Thyroid gland (tissue), 4 donors: ENCODE measurements around the gene LYPD3. TPM values are rescaled to one million over a fixed set of nuclear protein-coding genes. Genes with fewer than 3 reads are reported as not detected.

ENCODE experiments used
- DNase-seq, 2 donors: peaks; one replicate each; pipeline ENCODE4 v3.0.0-alpha.2; 2019
- H3K27ac ChIP-seq, 3 donors: fragments of 200-600 bp; sonication (generic); 1 replicate in 2 of 3; 2 replicates in 1 of 3; pipeline ENCODE4 v1.5.1; 2016 to 2019; ENCODE audit warnings: mild to moderate bottlenecking in 1 of 3, moderate library complexity in 1 of 3
- H3K27me3 ChIP-seq: fragments of 200-600 bp; sonication (generic); one replicate; pipeline ENCODE4 v1.5.1; 2019
- H3K36me3 ChIP-seq, 2 donors: fragments of 200-600 bp; sonication (generic); one replicate each; pipeline ENCODE4 v1.5.1; 2016 to 2019
- H3K4me1 ChIP-seq, 2 donors: fragments of 200-600 bp; sonication (generic); one replicate each; pipeline ENCODE4 v1.5.1; 2017 to 2019
- H3K4me3 ChIP-seq, 3 donors: fragments of 200-600 bp; sonication (generic); replicated peaks in 1 of 3; 1 replicate in 2 of 3; 2 replicates in 1 of 3; pipeline ENCODE4 v1.5.1; 2016; ENCODE audit warnings: mild to moderate bottlenecking in 1 of 3
- H3K9me3 ChIP-seq: fragments of 200-600 bp; sonication (generic); one replicate; pipeline ENCODE4 v1.5.1; 2017
- CTCF ChIP-seq, 6 experiments: fragments of 200-600 bp in 3 of 6; fragments of 450-650 bp in 3 of 6; sonication (generic) in 3 of 6; IDR thresholded peaks; one replicate each; pipeline ENCODE4 v1.5.1; 2016 to 2019; ENCODE audit warnings: antibody characterized with exemption in 6 of 6, mild to moderate bottlenecking in 2 of 6, inconsistent platforms in 1 of 6, moderate library complexity in 1 of 6
- POLR2A ChIP-seq, 2 donors: fragments of 450-650 bp; IDR thresholded peaks; one replicate each; pipeline ENCODE4 v1.6.1; 2017; ENCODE audit warnings: antibody characterized with exemption in 2 of 2, mild to moderate bottlenecking in 2 of 2, moderate library complexity in 1 of 2
- WGBS, 2 donors: methylation state at CpG; one replicate each; pipeline ENCODE4 v1.1.5; 2017; 5-methylcytosine and 5-hydroxymethylcytosine counted together
- intact Hi-C: fragments of 100-400 bp; cut with DNase I; formaldehyde crosslinking; loops from one replicate; pipeline ENCODE4 v1.15.1; 2023
- total RNA-seq, 4 donors: library from RNA; depleted of rRNA; stranded (reverse); fragments of >200 nt; gene quantifications; one replicate each; pipeline ENCODE4 v1.2.3, GENCODE V29; 2016

LYPD3 gene
- total RNA-seq, 4 donors from 2014 or later: 0.78 TPM; not detected in 3

DNA sequence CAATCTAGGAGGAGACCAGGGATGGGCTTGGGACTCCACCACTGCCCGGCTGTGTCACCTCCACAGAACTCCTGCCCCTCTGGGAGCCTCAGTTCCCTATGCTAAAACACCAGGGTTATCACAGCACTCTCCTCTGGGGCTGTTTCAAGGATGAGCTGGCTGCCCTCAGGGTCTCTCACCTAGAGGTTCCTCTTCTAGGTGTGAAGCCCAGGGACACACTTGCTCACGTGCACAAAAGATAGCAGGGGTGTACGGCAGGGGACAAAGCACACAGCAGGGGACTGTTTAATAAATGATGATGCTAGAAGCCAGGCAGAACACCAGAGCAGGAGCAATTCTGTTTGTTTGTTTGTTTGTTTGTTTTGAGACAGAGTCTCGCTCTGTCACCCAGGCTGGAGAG is 16.8 kb upstream of the LYPD3 start:
- WGBS, 2 donors: 89 to 93% methylated on average over 4 of the region's 4 CpGs

GRCh38 chr19:43481701-43482100 is 16.3 kb upstream of the LYPD3 start:
- H3K4me1 ChIP-seq: no peaks in the 10 kb centered on the region
- H3K36me3 ChIP-seq: no peaks in the 10 kb centered on the region
- WGBS, 2 donors: 78 to 91% methylated on average over 6 of the region's 6 CpGs
- no peak overlapping the region for H3K27ac ChIP-seq
- DNase-seq: no peak
- H3K4me3 ChIP-seq: no peak overlapping the region
- H3K27me3 ChIP-seq: no peaks in the 10 kb centered on the region
- TF ChIP-seq POLR2A (IDR thresholded peaks at IDR 0.05): no peak
- intact Hi-C loops: no loop called here
- no peaks in the 10 kb centered on the region for H3K9me3 ChIP-seq

More for the DNA sequence above, 16.8 kb upstream of the LYPD3 start:
- Histone ChIP-seq H3K27ac (no peak overlapping the region), H3K9me3 (no peaks in the 10 kb centered on the region), H3K36me3 (no peaks in the 10 kb centered on the region), H3K27me3 (no peaks in the 10 kb centered on the region), H3K4me1 (no peaks in the 10 kb centered on the region), H3K4me3 (no peak overlapping the region)
- intact Hi-C loops: no loop called here
- no peak for TF ChIP-seq POLR2A (IDR thresholded peaks at IDR 0.05)
- TF ChIP-seq CTCF (IDR thresholded peaks at IDR 0.05): no peak
- DNase-seq: no peak

DNA sequence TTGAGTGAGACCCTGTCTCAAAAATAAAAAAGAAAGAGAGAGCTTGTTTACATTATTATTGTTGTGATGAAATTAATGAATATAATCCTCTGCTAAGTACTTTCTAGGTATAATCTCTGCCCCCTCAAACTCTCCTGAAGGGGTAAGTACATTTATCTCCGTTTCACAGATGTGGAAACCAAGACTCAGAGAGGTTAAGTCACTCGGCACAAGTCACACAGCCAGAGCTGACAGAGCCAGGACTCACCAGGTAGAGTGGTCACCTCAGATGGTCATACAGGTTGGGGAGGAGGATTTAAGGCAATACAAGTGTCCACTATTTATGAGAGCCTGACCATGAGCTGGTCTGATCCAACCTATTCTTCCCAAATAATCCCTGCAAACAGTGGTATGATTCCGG is 15.2 kb upstream of the LYPD3 start:
- WGBS, 2 donors: 95 to 96% methylated on average over 3 of the region's 3 CpGs
- H3K27me3 ChIP-seq: no peaks in the 10 kb centered on the region
- no peak overlapping the region for H3K27ac ChIP-seq
- no peak for TF ChIP-seq POLR2A (IDR thresholded peaks at IDR 0.05)
- TF ChIP-seq CTCF (IDR thresholded peaks at IDR 0.05): no peak
- intact Hi-C loops: no loop called here
- H3K36me3 ChIP-seq: no peaks in the 10 kb centered on the region
- no peaks in the 10 kb centered on the region for H3K4me1 ChIP-seq
- no peak overlapping the region for H3K4me3 ChIP-seq
- H3K9me3 ChIP-seq: no peaks in the 10 kb centered on the region
- DNase-seq: no peak

- intact Hi-C loops: no loop called here
- no peaks in the 10 kb centered on the region for H3K9me3 ChIP-seq
- peaks cover 0 to 2% of the 10 kb centered on the region in 2 donors for H3K4me1 ChIP-seq
- DNase-seq: no peak
- 95 to 99% methylated on average over 4 of the region's 4 CpGs for WGBS, 2 donors
- TF ChIP-seq POLR2A (IDR thresholded peaks at IDR 0.05) (no peak), CTCF (IDR thresholded peaks at IDR 0.05) (no peak)
- no peak overlapping the region for H3K4me3 ChIP-seq
- no peaks in the 10 kb centered on the region for H3K27me3 ChIP-seq
- no peak overlapping the region for H3K27ac ChIP-seq
- no peaks in the 10 kb centered on the region for H3K36me3 ChIP-seq
These were observed 14.7 kb upstream of the LYPD3 start for GRCh38 chr19:43479961-43480561.

DNA sequence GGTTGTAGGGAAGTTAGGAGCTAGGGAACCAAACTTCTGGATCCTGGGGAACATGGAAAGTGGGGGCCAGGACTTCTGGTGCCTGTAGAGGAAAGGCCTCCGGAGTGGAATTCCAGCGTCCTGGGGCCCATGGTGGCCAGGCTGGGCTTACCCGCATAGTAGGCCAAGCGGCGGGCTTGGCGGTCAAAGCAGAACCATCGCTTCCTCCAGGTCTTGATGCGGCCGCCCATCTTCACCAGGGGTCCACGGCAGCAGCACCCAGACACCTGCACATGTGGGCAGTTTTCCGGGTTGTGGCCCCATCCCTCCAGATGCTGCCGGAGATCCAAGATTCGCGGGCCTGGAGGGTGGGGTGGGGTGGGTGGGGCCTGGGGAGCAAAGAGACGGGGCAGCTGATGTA is 13.8 kb upstream of the LYPD3 start:
- no peak overlapping the region for H3K27ac ChIP-seq
- H3K4me1 ChIP-seq: peaks cover 0 to 7% of the 10 kb centered on the region in 2 donors
- H3K9me3 ChIP-seq: no peaks in the 10 kb centered on the region
- TF ChIP-seq CTCF (IDR thresholded peaks at IDR 0.05) (no peak), POLR2A (IDR thresholded peaks at IDR 0.05) (no peak)
- H3K27me3 ChIP-seq: no peaks in the 10 kb centered on the region
- no peaks in the 10 kb centered on the region for H3K36me3 ChIP-seq
- intact Hi-C loops: no loop called here
- DNase-seq: no peak
- H3K4me3 ChIP-seq: no peak overlapping the region
- WGBS, 2 donors: 92 to 95% methylated on average over 9 to 11 of the region's 15 CpGs
